ENCODE measurements around the gene FCN2. TPM values are rescaled to one million over a fixed set of nuclear protein-coding genes. Genes with fewer than 3 reads are reported as not detected.

The FCN2 gene
- total RNA-seq, 4 donors from 2014 or later: 0.49 TPM; not detected in 3

DNA sequence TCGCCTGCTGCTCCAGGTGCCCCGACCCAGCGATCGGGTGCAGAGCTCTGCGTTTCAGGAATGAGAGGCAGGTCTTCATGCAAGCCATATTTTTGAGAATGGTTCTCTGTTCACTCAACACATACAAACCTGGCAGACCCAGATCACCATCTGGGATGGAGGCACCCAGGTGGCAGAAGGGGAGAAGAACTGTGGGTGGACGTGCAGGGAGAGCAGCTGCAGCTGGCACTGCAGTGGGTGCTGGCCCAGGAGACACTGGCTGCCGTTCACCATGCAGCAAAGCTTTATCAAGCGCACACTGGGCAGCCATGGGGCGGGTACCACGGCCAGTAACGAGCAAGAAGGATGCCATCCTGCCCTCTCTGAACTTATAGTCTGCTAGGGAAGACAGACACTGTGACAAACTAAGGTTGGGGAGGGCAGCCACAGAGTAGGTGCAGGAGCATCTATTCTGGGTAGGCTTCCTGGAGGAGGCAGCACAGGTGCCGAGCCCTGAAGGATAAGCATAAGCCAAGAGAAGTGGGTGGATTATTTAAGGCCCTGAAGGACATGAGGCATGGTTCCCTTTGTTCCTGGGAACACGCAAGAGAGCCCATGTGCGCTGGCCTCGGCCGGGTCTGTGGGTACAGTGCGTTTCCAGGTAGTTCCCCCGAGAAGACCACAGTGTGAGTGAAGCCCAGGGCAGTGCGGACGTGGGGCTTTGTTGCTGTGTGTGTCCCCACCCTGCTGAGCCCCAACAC is 46.2 kb upstream of the FCN2 start:
- DNase-seq: no peak
- no peak for TF ChIP-seq POLR2A (IDR thresholded peaks at IDR 0.05)
- TF ChIP-seq, protein P1, sequence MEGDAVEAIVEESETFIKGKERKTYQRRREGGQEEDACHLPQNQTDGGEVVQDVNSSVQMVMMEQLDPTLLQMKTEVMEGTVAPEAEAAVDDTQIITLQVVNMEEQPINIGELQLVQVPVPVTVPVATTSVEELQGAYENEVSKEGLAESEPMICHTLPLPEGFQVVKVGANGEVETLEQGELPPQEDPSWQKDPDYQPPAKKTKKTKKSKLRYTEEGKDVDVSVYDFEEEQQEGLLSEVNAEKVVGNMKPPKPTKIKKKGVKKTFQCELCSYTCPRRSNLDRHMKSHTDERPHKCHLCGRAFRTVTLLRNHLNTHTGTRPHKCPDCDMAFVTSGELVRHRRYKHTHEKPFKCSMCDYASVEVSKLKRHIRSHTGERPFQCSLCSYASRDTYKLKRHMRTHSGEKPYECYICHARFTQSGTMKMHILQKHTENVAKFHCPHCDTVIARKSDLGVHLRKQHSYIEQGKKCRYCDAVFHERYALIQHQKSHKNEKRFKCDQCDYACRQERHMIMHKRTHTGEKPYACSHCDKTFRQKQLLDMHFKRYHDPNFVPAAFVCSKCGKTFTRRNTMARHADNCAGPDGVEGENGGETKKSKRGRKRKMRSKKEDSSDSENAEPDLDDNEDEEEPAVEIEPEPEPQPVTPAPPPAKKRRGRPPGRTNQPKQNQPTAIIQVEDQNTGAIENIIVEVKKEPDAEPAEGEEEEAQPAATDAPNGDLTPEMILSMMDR (IDR thresholded peaks at IDR 0.05): no peak
- Histone ChIP-seq H3K27ac (no peak overlapping the region), H3K4me1 (no peaks in the 10 kb centered on the region), H3K27me3 (no peaks in the 10 kb centered on the region), H3K9me3 (no peaks in the 10 kb centered on the region), H3K36me3 (no peaks in the 10 kb centered on the region), H3K4me3 (no peak overlapping the region)
- intact Hi-C loops (cut with DNase I; ENCODE audit: low total_unique reads): no loop called here

DNA sequence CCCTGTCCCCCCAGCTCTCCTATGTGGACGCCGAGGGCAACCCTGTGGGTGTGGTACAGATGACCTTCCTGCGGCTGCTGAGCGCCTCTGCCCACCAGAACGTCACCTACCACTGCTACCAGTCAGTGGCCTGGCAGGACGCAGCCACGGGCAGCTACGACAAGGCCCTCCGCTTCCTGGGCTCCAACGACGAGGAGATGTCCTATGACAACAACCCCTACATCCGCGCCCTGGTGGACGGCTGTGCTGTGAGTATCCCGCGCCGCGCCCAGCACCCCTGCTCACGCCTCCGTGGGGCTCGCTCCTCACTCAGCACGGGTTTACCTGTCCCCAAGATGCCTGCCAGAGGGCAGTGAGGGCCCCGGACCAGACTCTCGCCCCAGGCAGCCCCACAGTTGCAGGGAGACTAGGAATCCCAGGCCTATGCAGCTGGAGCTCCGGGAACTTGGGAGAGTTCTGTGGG is 45.6 kb upstream of the FCN2 start:
- no peak for TF ChIP-seq POLR2A (IDR thresholded peaks at IDR 0.05)
- H3K27ac ChIP-seq: no peak overlapping the region
- H3K4me3 ChIP-seq: no peak overlapping the region
- H3K36me3 ChIP-seq: no peaks in the 10 kb centered on the region
- DNase-seq: no peak
- no peaks in the 10 kb centered on the region for H3K4me1 ChIP-seq
- H3K27me3 ChIP-seq: no peaks in the 10 kb centered on the region
- intact Hi-C loops (cut with DNase I; ENCODE audit: low total_unique reads): no loop called here
- H3K9me3 ChIP-seq: no peaks in the 10 kb centered on the region

DNA sequence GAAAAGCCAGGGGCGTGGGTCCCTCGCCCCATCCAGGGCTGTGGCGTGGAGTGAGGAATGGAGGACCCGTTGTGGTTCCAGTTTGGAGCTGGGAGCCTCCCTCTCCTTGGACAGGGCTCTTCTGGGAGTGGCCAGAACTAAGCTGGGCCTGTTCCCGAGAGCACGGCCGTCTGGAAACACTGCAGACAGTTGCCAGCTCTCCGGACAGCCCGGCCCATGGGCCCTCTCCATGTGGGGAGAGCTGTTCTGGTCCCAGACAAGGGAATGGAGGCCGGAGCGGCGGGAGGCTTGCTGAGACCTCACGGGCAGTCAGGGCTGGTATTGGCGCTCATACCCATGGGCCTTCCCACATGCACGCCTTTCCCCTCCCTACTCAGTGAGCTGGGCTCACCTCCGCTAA is 45.2 kb upstream of the FCN2 start:
- intact Hi-C loops (cut with DNase I; ENCODE audit: low total_unique reads): no loop called here
- TF ChIP-seq, protein P1 (IDR thresholded peaks at IDR 0.05): no peak
- peak in 1 of 2 donors; percentile 49 for DNase-seq
- Histone ChIP-seq H3K4me1 (no peaks in the 10 kb centered on the region), H3K4me3 (no peak overlapping the region), H3K27me3 (no peaks in the 10 kb centered on the region), H3K36me3 (no peaks in the 10 kb centered on the region), H3K9me3 (no peaks in the 10 kb centered on the region), H3K27ac (no peak overlapping the region)

DNA sequence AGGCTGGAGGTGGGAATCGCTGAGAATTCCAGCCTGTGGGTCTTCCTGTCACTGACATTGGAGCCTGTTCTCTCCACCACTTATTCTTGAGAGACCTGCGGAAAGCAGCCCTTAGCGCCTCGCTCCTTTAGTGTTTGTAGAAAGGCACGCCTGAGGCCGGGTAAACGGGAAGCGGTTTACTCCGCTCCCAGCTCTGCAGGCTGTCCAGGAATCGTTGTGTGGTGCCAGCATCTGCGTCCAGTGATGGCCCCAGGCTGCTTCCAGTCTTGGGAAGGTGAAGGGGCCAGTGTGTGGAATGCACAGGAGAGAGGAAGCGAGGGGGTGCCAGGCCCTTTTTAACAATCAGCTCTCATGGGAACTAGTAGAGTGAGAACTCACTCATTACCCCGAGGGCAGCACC is 44.6 kb upstream of the FCN2 start:
- TF ChIP-seq, protein P1 (IDR thresholded peaks at IDR 0.05): no peak
- TF ChIP-seq POLR2A (IDR thresholded peaks at IDR 0.05): no peak
- intact Hi-C loops (cut with DNase I; ENCODE audit: low total_unique reads): no loop called here
- Histone ChIP-seq H3K9me3 (no peaks in the 10 kb centered on the region), H3K4me1 (no peaks in the 10 kb centered on the region), H3K27ac (no peak overlapping the region), H3K36me3 (no peaks in the 10 kb centered on the region), H3K4me3 (no peak overlapping the region), H3K27me3 (no peaks in the 10 kb centered on the region)
- no peak for DNase-seq

DNA sequence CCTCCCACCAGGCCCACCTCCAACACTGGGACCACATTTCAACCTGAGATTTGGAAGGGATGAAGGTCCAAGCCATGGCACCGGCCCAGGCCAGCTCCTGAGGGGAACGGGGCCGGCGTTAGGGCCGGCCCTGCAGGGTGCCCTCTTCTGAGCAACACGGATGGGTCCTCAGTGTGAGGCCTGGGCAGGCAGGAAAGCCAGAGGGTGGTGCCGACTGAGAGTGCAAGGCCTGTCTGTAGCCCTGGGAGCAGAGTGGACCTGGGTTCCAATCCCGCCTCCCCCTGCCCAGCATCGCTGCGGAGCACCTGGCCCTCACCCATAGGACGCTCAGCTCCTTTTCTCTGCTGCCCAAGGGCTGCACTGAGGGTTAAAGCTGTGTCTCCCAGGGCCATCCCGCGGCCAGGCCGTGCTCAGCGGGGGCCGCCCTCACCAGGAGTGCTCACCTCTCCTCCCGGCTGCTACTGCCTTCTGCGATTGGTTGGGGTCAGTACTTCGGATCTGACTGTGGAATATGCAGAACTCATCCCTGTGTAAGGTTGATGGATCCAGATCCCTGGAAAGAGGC is 44.1 kb upstream of the FCN2 start:
- H3K36me3 ChIP-seq: no peaks in the 10 kb centered on the region
- TF ChIP-seq, protein P1 (IDR thresholded peaks at IDR 0.05): no peak
- TF ChIP-seq POLR2A (IDR thresholded peaks at IDR 0.05): no peak
- DNase-seq: no peak

More for the DNA sequence above, 44.1 kb upstream of the FCN2 start:
- no peak overlapping the region for H3K27ac ChIP-seq
- H3K27me3 ChIP-seq: no peaks in the 10 kb centered on the region
- H3K9me3 ChIP-seq: no peaks in the 10 kb centered on the region
- intact Hi-C loops (cut with DNase I; ENCODE audit: low total_unique reads): no loop called here
- H3K4me1 ChIP-seq: no peaks in the 10 kb centered on the region
- H3K4me3 ChIP-seq: no peak overlapping the region
